Subcutaneous preadipocyte (primary cell): Measurements from ENCODE around the gene SLC49A3. TPM values are rescaled to one million over a fixed set of nuclear protein-coding genes. Genes with fewer than 3 reads are reported as not detected.

ENCODE experiments used
- total RNA-seq: library from RNA; depleted of rRNA; stranded (reverse); fragments of >200 nt; gene quantifications from 2 replicates; pipeline ENCODE4 v1.2.3, GENCODE V29; 2012

SLC49A3 gene
- 6.8 and 15.1 TPM in 2 replicates for total RNA-seq

GRCh38 chr4:688854-689681, at the start of gene SLC49A3:
TSS of gene SLC49A3 (minus strand) at chr4:689151. CDS start at chr4:689127, 24 bp downstream.

GRCh38 chr4:705278-706082, 16.5 kb upstream of the SLC49A3 start, which contains the start of gene PCGF3:
TSS of gene PCGF3 (plus strand) at chr4:705832. CDS start at chr4:733681, 27,849 bp downstream.

GRCh38 chr4:674172-675035, 14.5 kb downstream of the SLC49A3 start, which contains the start of the genes ATP5ME and MYL5:
TSS of gene ATP5ME (minus strand) at chr4:674276. CDS start at chr4:674247, 29 bp downstream.
TSS of gene MYL5 (plus strand) at chr4:674542. CDS start at chr4:678027, 3,485 bp downstream.

Other genes with a start within 250 kb of the SLC49A3 start
- gene ZNF721, start 190.0 kb downstream of the SLC49A3 start, total RNA-seq, result 14.3 and 16.6 TPM in 2 replicates
- 31.9 and 32.7 TPM in 2 replicates for gene PIGG, start 189.9 kb downstream of the SLC49A3 start, total RNA-seq
- not detected in 2 replicates for gene TMEM271, start 112.9 kb downstream of the SLC49A3 start, total RNA-seq
- gene PDE6B, start 63.6 kb downstream of the SLC49A3 start, total RNA-seq, result 0.37 and 0.39 TPM in 2 replicates
- gene ATP5ME, start 14.9 kb downstream of the SLC49A3 start, total RNA-seq, result 90.9 and 122 TPM in 2 replicates
- 9.9 and 14.5 TPM in 2 replicates for gene MYL5, start 14.6 kb downstream of the SLC49A3 start, total RNA-seq
- gene PCGF3, start 16.7 kb upstream of the SLC49A3 start, total RNA-seq, result 24.0 and 28.7 TPM in 2 replicates
- gene CPLX1, start 137.0 kb upstream of the SLC49A3 start, total RNA-seq, result not detected in 2 replicates
- gene GAK, start 243.2 kb upstream of the SLC49A3 start, total RNA-seq, result 45.2 and 65.1 TPM in 2 replicates
- 10.0 and 16.9 TPM in 2 replicates for gene TMEM175, start 243.3 kb upstream of the SLC49A3 start, total RNA-seq